GM10266 (cell line): ENCODE results near the gene GFER.
A peak's percentile ranks its signal among the peaks of the same experiment; 100 is the strongest.

Source experiments
- DNase-seq: peaks from one replicate; pipeline ENCODE4 v3.0.0; 2012; ENCODE audit errors: extremely low spot score
- CTCF ChIP-seq: IDR thresholded peaks from 2 replicates; pipeline ENCODE4 v1.5.1; 2012; ENCODE audit warnings: mild to moderate bottlenecking, low read depth; ENCODE audit not compliant: control insufficient read depth, insufficient read depth; ENCODE audit errors: missing control alignments

GFER gene

GRCh38 chr16:1965396-1966001, 18.5 kb upstream of the GFER start:
- no peak for TF ChIP-seq CTCF
- DNase-seq = no peak

- no peak for TF ChIP-seq CTCF
- DNase-seq = no peak
These were observed 17.5 kb upstream of the GFER start, which contains the start of gene RNF151 for GRCh38 chr16:1966460-1966859. Gene RNF151, plus strand, starts transcription at chr16:1966856. Its CDS starts 26 bp downstream, at chr16:1966882.

- no peak for TF ChIP-seq CTCF
- DNase-seq = no peak
These were observed 15.6 kb upstream of the GFER start for GRCh38 chr16:1968146-1968953.

- peak; percentile 97 for DNase-seq
- TF ChIP-seq CTCF = no peak
These were observed 12.1 kb upstream of the GFER start, which contains the start of gene TBL3 for GRCh38 chr16:1971796-1972489. Gene TBL3, plus strand, starts transcription at chr16:1972053. Its CDS starts 112 bp downstream, at chr16:1972165.

- no peak for DNase-seq
- no peak for TF ChIP-seq CTCF
These were observed 11.5 kb upstream of the GFER start for GRCh38 chr16:1972490-1972877.

- no peak for DNase-seq
- no peak for TF ChIP-seq CTCF
These were observed 10.4 kb upstream of the GFER start for GRCh38 chr16:1973461-1974156.
